Measurements from ENCODE around the gene CMYA5. TPM values are rescaled to one million over a fixed set of nuclear protein-coding genes. Genes with fewer than 3 reads are reported as not detected.
"Not testable (repeated sequence)": the region's sequence is repeated elsewhere in the genome, so short reads cannot be mapped to it uniquely, and the experiment has no call there.

Gene CMYA5
- total RNA-seq, 1 donor from 2014 or later, result 0.35 TPM

GRCh38 chr5:79666758-79667157 lies 22.9 kb upstream of the CMYA5 start:
- no peak overlapping the region for H3K4me3 ChIP-seq (ENCODE audit: low read depth, low read length)
- no peak for DNase-seq (ENCODE audit: low read depth)
- peak; percentile 32 for TF ChIP-seq CTCF (conservative IDR thresholded peaks at IDR 0.05; ENCODE audit: low read depth, low read length)

- H3K4me3 ChIP-seq (ENCODE audit: low read depth, low read length), result no peak overlapping the region
- no peak for TF ChIP-seq CTCF (conservative IDR thresholded peaks at IDR 0.05; ENCODE audit: low read depth, low read length)
- no peak for DNase-seq (ENCODE audit: low read depth)
Observed at GRCh38 chr5:79672392-79672791, 17.2 kb upstream of the CMYA5 start.

GRCh38 chr5:79676354-79676753 lies 13.3 kb upstream of the CMYA5 start:
- not testable (repeated sequence) for H3K4me3 ChIP-seq (ENCODE audit: low read depth, low read length); DNase-seq (ENCODE audit: low read depth)

- not testable (repeated sequence) for H3K4me3 ChIP-seq (ENCODE audit: low read depth, low read length); DNase-seq (ENCODE audit: low read depth)
Observed at GRCh38 chr5:79682102-79682501, 7.5 kb upstream of the CMYA5 start.

GRCh38 chr5:79684782-79685181 lies 4.9 kb upstream of the CMYA5 start:
- H3K4me3 ChIP-seq (ENCODE audit: low read depth, low read length), result no peak overlapping the region
- TF ChIP-seq CTCF (conservative IDR thresholded peaks at IDR 0.05; ENCODE audit: low read depth, low read length), result no peak
- DNase-seq (ENCODE audit: low read depth), result no peak

GRCh38 chr5:79685627-79686026 lies 4.0 kb upstream of the CMYA5 start:
- H3K4me3 ChIP-seq (ENCODE audit: low read depth, low read length), result no peak overlapping the region
- DNase-seq (ENCODE audit: low read depth), result no peak
- TF ChIP-seq CTCF (conservative IDR thresholded peaks at IDR 0.05; ENCODE audit: low read depth, low read length), result no peak

- DNase-seq (ENCODE audit: low read depth), result no peak
Observed at GRCh38 chr5:79686799-79687198, 2.8 kb upstream of the CMYA5 start.

GRCh38 chr5:79687889-79688288 lies 1.7 kb upstream of the CMYA5 start:
- no peak overlapping the region for H3K4me3 ChIP-seq (ENCODE audit: low read depth, low read length)
- no peak for DNase-seq (ENCODE audit: low read depth)
- no peak for TF ChIP-seq CTCF (conservative IDR thresholded peaks at IDR 0.05; ENCODE audit: low read depth, low read length)

More at GRCh38 chr5:79686799-79687198, 2.8 kb upstream of the CMYA5 start:
- TF ChIP-seq CTCF (conservative IDR thresholded peaks at IDR 0.05; ENCODE audit: low read depth, low read length), result no peak
- H3K4me3 ChIP-seq (ENCODE audit: low read depth, low read length), result no peak overlapping the region
